B cell (primary cell): Measurements from ENCODE around the gene POLN. TPM values are rescaled to one million over a fixed set of nuclear protein-coding genes. Genes with fewer than 3 reads are reported as not detected.

ENCODE experiments used
- ATAC-seq: fragments of 200-7000 bp; cut with Tn5 transposase; one replicate; pipeline ENCODE4 v1.10.0; 2021; ENCODE audit warnings: low read depth, mild to moderate bottlenecking, moderate number of reproducible peaks, moderate library complexity
- CTCF ChIA-PET: fragments of 350-600 bp; sonication (Branson Sonifier 250); formaldehyde crosslinking; loops from one replicate; lab custom pipeline; 2021; ENCODE audit warnings: antibody characterized with exemption, inconsistent platforms; lab: Charles Lee
- POLR2A ChIA-PET: fragments of 350-600 bp; sonication (Branson Sonifier 250); formaldehyde crosslinking; loops from one replicate; lab custom pipeline; 2021; ENCODE audit warnings: antibody characterized with exemption; lab: Charles Lee
- DNase-seq: peaks from one replicate; pipeline ENCODE4 v3.0.0; 2013
- H2AFZ ChIP-seq: 2 replicates; pipeline ENCODE4 v1.6.1; 2012; ENCODE audit warnings: mild to moderate bottlenecking, low read depth, low read length; ENCODE audit not compliant: insufficient read depth, poor library complexity, severe bottlenecking
- H3K27ac ChIP-seq, 2 donors: 1 replicate in 1 of 2; 2 replicates in 1 of 2; pipeline ENCODE4 v1.5.1; 2012 to 2013; ENCODE audit warnings: low read length in 2 of 2, mild to moderate bottlenecking in 2 of 2, moderate library complexity in 1 of 2
- H3K27me3 ChIP-seq, 4 experiments: fragments of 200-600 bp in 1 of 4; sonication (generic) in 1 of 4; replicated peaks in 1 of 4; 1 replicate in 2 of 4; 2 replicates in 2 of 4; pipeline versions ENCODE4 v1.6.1 to v1.7.0; 2013 to 2016; ENCODE audit warnings: low read length in 3 of 4, mild to moderate bottlenecking in 2 of 4, mixed read lengths in 1 of 4, moderate library complexity in 1 of 4; ENCODE audit not compliant: insufficient read depth in 4 of 4, control insufficient read depth in 3 of 4; ENCODE audit errors: control extremely low read depth in 1 of 4
- H3K36me3 ChIP-seq, 2 experiments: replicated peaks in 1 of 2; 1 replicate in 1 of 2; 2 replicates in 1 of 2; pipeline versions ENCODE4 v1.6.1 to v1.7.1; 2013; ENCODE audit warnings: low read length in 1 of 2; ENCODE audit not compliant: insufficient read depth in 2 of 2, control insufficient read depth in 1 of 2; ENCODE audit errors: control extremely low read depth in 1 of 2, extremely low read depth in 1 of 2
- H3K4me1 ChIP-seq, 2 donors: fragments of 200-600 bp in 1 of 2; sonication (generic) in 1 of 2; 1 replicate in 1 of 2; 2 replicates in 1 of 2; pipeline versions ENCODE4 v1.5.1 to v1.6.1; 2013 to 2017; ENCODE audit warnings: low read length in 2 of 2; ENCODE audit not compliant: control insufficient read depth in 2 of 2, insufficient read depth in 2 of 2
- H3K4me2 ChIP-seq: replicated peaks from 2 replicates; pipeline ENCODE3; 2012; ENCODE audit warnings: mild to moderate bottlenecking, low read depth, low read length; ENCODE audit not compliant: poor library complexity, severe bottlenecking
- H3K4me3 ChIP-seq, 5 experiments: fragments of 200-600 bp in 1 of 5; sonication (generic) in 1 of 5; 1 replicate in 3 of 5; 2 replicates in 2 of 5; pipeline versions ENCODE4 v1.5.1 to v1.7.0; 2011 to 2016; ENCODE audit warnings: low read length in 4 of 5, mild to moderate bottlenecking in 4 of 5, low read depth in 2 of 5, control low read depth in 1 of 5, moderate library complexity in 1 of 5; ENCODE audit not compliant: insufficient read depth in 1 of 5; ENCODE audit errors: control extremely low read depth in 1 of 5, extremely low read depth in 1 of 5
- H3K79me2 ChIP-seq: fragments of 200-600 bp; sonication (generic); one replicate; pipeline ENCODE4 v1.6.0; 2016; ENCODE audit warnings: low read length; ENCODE audit not compliant: control insufficient read depth, insufficient read depth
- H3K9ac ChIP-seq: fragments of 200-600 bp; sonication (generic); 2 replicates; pipeline ENCODE4 v1.6.1; 2017; ENCODE audit warnings: mild to moderate bottlenecking, low read length, moderate library complexity
- H3K9me3 ChIP-seq, 3 donors: one replicate each; pipeline versions ENCODE4 v1.6.1 to v1.7.1; 2013; ENCODE audit warnings: low read length in 2 of 3; ENCODE audit not compliant: control insufficient read depth in 2 of 3, insufficient read depth in 1 of 3; ENCODE audit errors: control extremely low read depth in 1 of 3
- H4K20me1 ChIP-seq: 2 replicates; pipeline ENCODE4 v1.6.0; 2012; ENCODE audit warnings: mild to moderate bottlenecking, low read length; ENCODE audit not compliant: insufficient read depth, control insufficient read depth, poor library complexity, severe bottlenecking
- H3K27ac Mint-ChIP-seq: one replicate; pipeline ENCODE4 v1.8.0; 2021; ENCODE audit warnings: mixed read lengths
- H3K27me3 Mint-ChIP-seq: one replicate; pipeline ENCODE4 v1.8.0; 2021; ENCODE audit warnings: mixed read lengths
- H3K4me1 Mint-ChIP-seq: one replicate; pipeline ENCODE4 v1.8.0; 2021; ENCODE audit warnings: mixed read lengths
- H3K4me3 Mint-ChIP-seq: one replicate; pipeline ENCODE4 v1.8.0; 2021; ENCODE audit warnings: mixed read lengths
- H3K9me3 Mint-ChIP-seq: one replicate; pipeline ENCODE4 v1.8.0; 2022; ENCODE audit warnings: mixed read lengths; ENCODE audit not compliant: insufficient read depth
- EZH2 ChIP-seq: IDR thresholded peaks from 2 replicates; pipeline ENCODE4 v1.6.1; 2012; ENCODE audit warnings: borderline replicate concordance, low read depth, mild to moderate bottlenecking, moderate library complexity, low read length; ENCODE audit not compliant: insufficient read depth, poor library complexity, severe bottlenecking
- WGBS: methylation state at CpG from one replicate; pipeline ENCODE4 v1.1.5; 2013; ENCODE audit warnings: missing lambda C conversion rate; ENCODE audit not compliant: insufficient coverage; 5-methylcytosine and 5-hydroxymethylcytosine counted together
- intact Hi-C: fragments of 100-400 bp; cut with micrococcal nuclease; formaldehyde crosslinking; loops from one replicate; pipeline ENCODE4 v1.10.0; 2022
- polyA plus RNA-seq: library from polyadenylated mRNA; depleted of rRNA; stranded (reverse); fragments of >200 nt; gene quantifications from 2 replicates; pipeline ENCODE4 v1.2.3, GENCODE V29; 2012
- total RNA-seq, 2 donors: library from RNA; stranded (reverse); fragments of 120-200 nt in 1 of 2; gene quantifications; 1 replicate in 1 of 2; 2 replicates in 1 of 2; pipeline versions ENCODE4 v1.2.3 to v1.2.4, GENCODE V29; 2013 to 2022
- TF ChIP-seq, protein P1 (sequence below): fragments of 200-600 bp; IDR thresholded peaks from one replicate; pipeline ENCODE4 v1.8.0; 2022; ENCODE audit warnings: antibody characterized with exemption, mild to moderate bottlenecking

Gene POLN
- total and polyA plus RNA-seq, 2 donors (not counting 1 experiment from before 2014, with no cell fraction given), result 0.73 to 1.5 TPM

DNA sequence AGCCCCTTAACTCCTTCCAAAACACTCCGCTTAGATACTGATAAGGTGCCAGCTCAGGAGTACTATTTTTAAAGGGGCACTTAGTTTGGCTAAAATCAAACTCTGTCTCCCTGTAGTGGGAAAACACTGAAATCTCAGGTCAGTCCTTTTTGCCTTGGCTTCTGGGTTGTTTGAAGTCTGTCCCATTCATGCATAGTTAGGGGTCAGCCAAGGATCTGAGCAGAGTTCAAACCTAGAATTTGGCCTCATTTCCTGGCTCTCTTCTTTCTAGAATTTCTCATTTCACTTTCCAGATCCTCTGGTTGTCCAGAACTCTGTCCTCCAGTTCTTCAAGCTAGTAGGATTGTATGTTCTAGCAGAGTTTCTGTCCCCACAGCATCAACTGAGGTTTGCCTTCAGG, 151.3 kb downstream of the POLN start:
- intact Hi-C loops, result no loop called here
- TF ChIP-seq, protein P1, sequence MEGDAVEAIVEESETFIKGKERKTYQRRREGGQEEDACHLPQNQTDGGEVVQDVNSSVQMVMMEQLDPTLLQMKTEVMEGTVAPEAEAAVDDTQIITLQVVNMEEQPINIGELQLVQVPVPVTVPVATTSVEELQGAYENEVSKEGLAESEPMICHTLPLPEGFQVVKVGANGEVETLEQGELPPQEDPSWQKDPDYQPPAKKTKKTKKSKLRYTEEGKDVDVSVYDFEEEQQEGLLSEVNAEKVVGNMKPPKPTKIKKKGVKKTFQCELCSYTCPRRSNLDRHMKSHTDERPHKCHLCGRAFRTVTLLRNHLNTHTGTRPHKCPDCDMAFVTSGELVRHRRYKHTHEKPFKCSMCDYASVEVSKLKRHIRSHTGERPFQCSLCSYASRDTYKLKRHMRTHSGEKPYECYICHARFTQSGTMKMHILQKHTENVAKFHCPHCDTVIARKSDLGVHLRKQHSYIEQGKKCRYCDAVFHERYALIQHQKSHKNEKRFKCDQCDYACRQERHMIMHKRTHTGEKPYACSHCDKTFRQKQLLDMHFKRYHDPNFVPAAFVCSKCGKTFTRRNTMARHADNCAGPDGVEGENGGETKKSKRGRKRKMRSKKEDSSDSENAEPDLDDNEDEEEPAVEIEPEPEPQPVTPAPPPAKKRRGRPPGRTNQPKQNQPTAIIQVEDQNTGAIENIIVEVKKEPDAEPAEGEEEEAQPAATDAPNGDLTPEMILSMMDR, result no peak
- no peak for TF ChIP-seq EZH2
- no peak overlapping the region for H3K4me3 Mint-ChIP-seq
- no peaks in the 10 kb centered on the region for H3K36me3 ChIP-seq
- H3K9ac ChIP-seq, result no peak overlapping the region
- H3K4me2 ChIP-seq, result no peak overlapping the region
- peaks cover 30% of the 10 kb centered on the region for H3K27me3 Mint-ChIP-seq
- DNase-seq (no peak), ATAC-seq (no peak)
- H4K20me1 ChIP-seq, result no peaks in the 10 kb centered on the region
- ChIA-PET CTCF (no interaction called here), POLR2A (no interaction called here)
- H3K4me1 ChIP-seq, result no peaks in the 10 kb centered on the region
- H3K27ac ChIP-seq, result no peak overlapping the region
- H3K4me1 Mint-ChIP-seq, result no peaks in the 10 kb centered on the region
- WGBS, result no CpG with 5 or more reads among the region's 1 CpG
- H3K9me3 Mint-ChIP-seq, result no peaks in the 10 kb centered on the region
- no peak overlapping the region for H3K4me3 ChIP-seq
- H3K79me2 ChIP-seq, result no peaks in the 10 kb centered on the region
- H2AFZ ChIP-seq, result no peak overlapping the region
- peaks cover 0 to 14% (median under 1%) of the 10 kb centered on the region in 4 experiments for H3K27me3 ChIP-seq
- H3K27ac Mint-ChIP-seq, result no peak overlapping the region
- H3K9me3 ChIP-seq, result peaks cover 0 to 15% (median 0%) of the 10 kb centered on the region in 3 donors

DNA sequence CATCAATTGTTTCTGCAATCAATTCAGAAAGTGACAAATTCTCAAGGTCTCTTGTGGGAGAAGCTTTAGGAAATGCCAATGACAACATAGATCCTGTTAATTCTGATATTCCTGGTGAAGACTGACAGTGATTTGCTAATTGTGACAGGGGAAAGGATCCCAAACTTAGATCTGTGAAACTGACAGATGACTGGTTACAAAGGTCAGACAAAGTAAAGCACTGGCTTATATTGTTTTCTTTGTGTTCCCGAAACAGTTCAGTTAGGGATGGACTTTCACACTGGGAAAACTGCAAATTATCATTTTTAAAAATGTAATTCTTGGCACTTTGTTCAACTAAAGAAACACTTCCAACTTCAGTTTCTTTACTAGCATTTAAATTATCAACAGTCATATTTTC, 152.7 kb downstream of the POLN start:
- Histone ChIP-seq H3K36me3 (no peaks in the 10 kb centered on the region), H3K9ac (no peak overlapping the region), H3K79me2 (no peaks in the 10 kb centered on the region), H3K27ac (no peak overlapping the region), H2AFZ (no peak overlapping the region), H4K20me1 (no peaks in the 10 kb centered on the region), H3K4me2 (no peak overlapping the region), H3K4me1 (no peaks in the 10 kb centered on the region), H3K4me3 (no peak overlapping the region), H3K27me3 (peaks cover 0 to 7% (median 0%) of the 10 kb centered on the region in 4 experiments), H3K9me3 (peaks cover 0 to 5% (median 0%) of the 10 kb centered on the region in 3 donors)
- Mint-ChIP-seq H3K27ac (no peak overlapping the region), H3K27me3 (peaks cover 24% of the 10 kb centered on the region), H3K4me3 (no peak overlapping the region), H3K4me1 (no peaks in the 10 kb centered on the region), H3K9me3 (no peaks in the 10 kb centered on the region)
- TF ChIP-seq, protein P1, result no peak
- TF ChIP-seq EZH2, result no peak
- WGBS, result no CpG with 5 or more reads among the region's 1 CpG
- intact Hi-C loops, result no loop called here
- ChIA-PET CTCF (no interaction called here), POLR2A (no interaction called here)
- ATAC-seq (no peak), DNase-seq (no peak)
